Peyer's patch (tissue), 4 donors: ENCODE results near the gene GH2.

Experiments
- CTCF ChIP-seq, 6 experiments: fragments of 450-650 bp in 4 of 6; fragments of 200-600 bp in 2 of 6; sonication (generic) in 1 of 6; IDR thresholded peaks; one replicate each; pipeline ENCODE4 v1.5.1; 2017 to 2019; ENCODE audit warnings: antibody characterized with exemption in 6 of 6, mild to moderate bottlenecking in 3 of 6, moderate library complexity in 1 of 6
- POLR2A ChIP-seq, 2 donors: fragments of 450-650 bp; IDR thresholded peaks; one replicate each; pipeline ENCODE4 v1.5.1; 2017; ENCODE audit warnings: antibody characterized with exemption in 2 of 2, mild to moderate bottlenecking in 2 of 2, moderate library complexity in 2 of 2

- TF ChIP-seq CTCF (IDR thresholded peaks at IDR 0.05) (no peak), POLR2A (IDR thresholded peaks at IDR 0.05) (no peak)
Measured at GRCh38 chr17:63832014-63832413, 49.7 kb downstream of the GH2 start.
